Mesenchymal stem cell (in vitro differentiated cells and primary cell): Measurements from ENCODE around the gene POLK.

Experiments used
- DNase-seq: peaks from one replicate; pipeline ENCODE4 v3.0.0-alpha.2; 2013
- H2AFZ ChIP-seq: one replicate; pipeline ENCODE4 v1.6.1; 2013; ENCODE audit warnings: low read depth, mild to moderate bottlenecking, control low read depth, inconsistent platforms, low read length, moderate library complexity
- H2AK5ac ChIP-seq: 2 replicates; pipeline ENCODE4 v1.6.1; 2013; ENCODE audit warnings: low read length, moderate library complexity, mild to moderate bottlenecking, inconsistent platforms; ENCODE audit not compliant: severe bottlenecking
- H2BK120ac ChIP-seq: one replicate; pipeline ENCODE4 v1.6.1; 2013; ENCODE audit warnings: low read depth, mild to moderate bottlenecking, inconsistent platforms, low read length, moderate library complexity
- H2BK12ac ChIP-seq, 2 experiments: one replicate each; pipeline ENCODE4 v1.6.1; 2013; ENCODE audit warnings: inconsistent platforms in 2 of 2, low read length in 2 of 2, mild to moderate bottlenecking in 2 of 2, moderate library complexity in 2 of 2, control low read depth in 1 of 2
- H2BK15ac ChIP-seq: one replicate; pipeline ENCODE4 v1.6.1; 2013; ENCODE audit warnings: mild to moderate bottlenecking, low read depth, inconsistent platforms; ENCODE audit not compliant: poor library complexity, severe bottlenecking
- H2BK5ac ChIP-seq: 2 replicates; pipeline ENCODE4 v1.6.1; 2013; ENCODE audit warnings: low read depth, mild to moderate bottlenecking, low read length, control low read depth, inconsistent platforms; ENCODE audit not compliant: poor library complexity, severe bottlenecking
- H3K14ac ChIP-seq, 2 experiments: one replicate each; pipeline ENCODE4 v1.6.1; 2013; ENCODE audit warnings: inconsistent platforms in 2 of 2, low read length in 2 of 2, control low read depth in 1 of 2, mild to moderate bottlenecking in 1 of 2, moderate library complexity in 1 of 2
- H3K18ac ChIP-seq, 2 experiments: one replicate each; pipeline ENCODE4 v1.6.1; 2013; ENCODE audit warnings: inconsistent platforms in 2 of 2, low read length in 2 of 2, control low read depth in 1 of 2, low read depth in 1 of 2, mild to moderate bottlenecking in 1 of 2
- H3K23ac ChIP-seq, 2 experiments: one replicate each; pipeline ENCODE4 v1.6.1; 2013; ENCODE audit warnings: inconsistent platforms in 2 of 2, low read length in 2 of 2, mild to moderate bottlenecking in 2 of 2, moderate library complexity in 2 of 2, control low read depth in 1 of 2
- H3K27ac ChIP-seq: 2 replicates; pipeline ENCODE4 v1.5.1; 2013; ENCODE audit warnings: mild to moderate bottlenecking, moderate library complexity, low read length, control low read depth, inconsistent platforms; ENCODE audit not compliant: poor library complexity, severe bottlenecking
- H3K27me3 ChIP-seq, 2 experiments: 2 replicates each; pipeline versions ENCODE4 v1.6.1 to v1.7.0; 2013; ENCODE audit warnings: low read length in 2 of 2, mild to moderate bottlenecking in 2 of 2, moderate library complexity in 2 of 2, control low read depth in 1 of 2, inconsistent platforms in 1 of 2; ENCODE audit not compliant: control insufficient read depth in 1 of 2, insufficient read depth in 1 of 2
- H3K36me3 ChIP-seq, 2 experiments: 2 replicates each; pipeline versions ENCODE4 v1.6.1 to v1.7.0; 2013; ENCODE audit warnings: low read length in 2 of 2, control low read depth in 1 of 2, inconsistent platforms in 1 of 2, low read depth in 1 of 2, mild to moderate bottlenecking in 1 of 2; ENCODE audit not compliant: insufficient read depth in 2 of 2, control insufficient read depth in 1 of 2
- H3K4ac ChIP-seq, 2 experiments: one replicate each; pipeline ENCODE4 v1.6.1; 2013; ENCODE audit warnings: inconsistent platforms in 2 of 2, low read length in 2 of 2, mild to moderate bottlenecking in 2 of 2, moderate library complexity in 2 of 2, control low read depth in 1 of 2, low read depth in 1 of 2
- H3K4me1 ChIP-seq: 2 replicates; pipeline ENCODE4 v1.6.1; 2013; ENCODE audit warnings: low read depth, low read length, control low read depth; ENCODE audit not compliant: control insufficient read depth, insufficient read depth
- H3K4me2 ChIP-seq: 2 replicates; pipeline ENCODE4 v1.6.1; 2013; ENCODE audit warnings: low read length, mild to moderate bottlenecking, inconsistent platforms; ENCODE audit not compliant: poor library complexity, severe bottlenecking
- H3K4me3 ChIP-seq, 2 experiments: 2 replicates each; pipeline versions ENCODE4 v1.5.1 to v1.7.0; 2013; ENCODE audit warnings: low read length in 2 of 2, mild to moderate bottlenecking in 2 of 2, control low read depth in 1 of 2, low read depth in 1 of 2; ENCODE audit not compliant: insufficient read depth in 1 of 2
- H3K79me1 ChIP-seq: replicated peaks from 2 replicates; pipeline ENCODE4 v1.6.1; 2013; ENCODE audit warnings: mild to moderate bottlenecking, control low read depth, low read length, inconsistent platforms; ENCODE audit not compliant: poor library complexity, severe bottlenecking
- H3K9ac ChIP-seq: 2 replicates; pipeline ENCODE4 v1.7.0; 2013; ENCODE audit warnings: mild to moderate bottlenecking, low read length, moderate library complexity
- H3K9me3 ChIP-seq: 2 replicates; pipeline ENCODE4 v1.7.0; 2013; ENCODE audit warnings: mild to moderate bottlenecking, low read length; ENCODE audit not compliant: control insufficient read depth
- H4K8ac ChIP-seq: one replicate; pipeline ENCODE4 v1.6.1; 2013; ENCODE audit warnings: inconsistent platforms, mild to moderate bottlenecking, low read length, moderate library complexity
- H4K91ac ChIP-seq: one replicate; pipeline ENCODE4 v1.6.1; 2013; ENCODE audit warnings: mild to moderate bottlenecking, low read length, inconsistent platforms
- WGBS: methylation state at CpG from one replicate; pipeline ENCODE4 v1.1.7; 2013; ENCODE audit warnings: mixed read lengths; 5-methylcytosine and 5-hydroxymethylcytosine counted together

Gene POLK

DNA sequence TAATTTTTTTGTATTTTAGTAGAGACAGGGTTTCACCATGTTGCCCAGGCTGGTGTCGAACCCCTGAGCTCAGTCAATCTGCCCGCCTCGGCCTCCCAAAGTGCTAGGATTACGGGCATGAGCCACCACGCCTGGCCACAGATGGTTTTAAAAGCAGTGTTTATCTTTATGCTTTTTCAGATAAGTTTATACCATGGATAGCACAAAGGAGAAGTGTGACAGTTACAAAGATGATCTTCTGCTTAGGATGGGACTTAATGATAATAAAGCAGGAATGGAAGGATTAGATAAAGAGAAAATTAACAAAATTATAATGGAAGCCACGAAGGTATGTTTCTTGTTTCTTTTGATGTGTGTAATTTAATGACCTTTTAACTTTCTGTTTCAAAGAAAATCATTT, 35.1 kb downstream of the POLK start:
- Histone ChIP-seq H3K9ac (no peak overlapping the region), H4K8ac (no peak overlapping the region), H2BK120ac (no peak overlapping the region), H2BK5ac (no peak overlapping the region), H3K4me3 (no peak overlapping the region), H3K27ac (no peak overlapping the region), H2AK5ac (no peak overlapping the region), H3K27me3 (no peaks in the 10 kb centered on the region), H3K4ac (no peak overlapping the region), H2BK12ac (no peak overlapping the region), H4K91ac (no peak overlapping the region), H3K18ac (no peak overlapping the region), H3K4me1 (no peaks in the 10 kb centered on the region), H3K79me1 (peaks cover 16% of the 10 kb centered on the region), H3K23ac (no peak overlapping the region), H2AFZ (no peak overlapping the region), H3K4me2 (no peak overlapping the region), H3K36me3 (peaks cover 8 to 21% of the 10 kb centered on the region in 2 experiments), H3K9me3 (no peaks in the 10 kb centered on the region), H3K14ac (no peak overlapping the region), H2BK15ac (no peak overlapping the region)
- 94% methylated on average over 6 of the region's 6 CpGs for whole genome bisulfite sequencing
- DNase-seq = no peak

DNA sequence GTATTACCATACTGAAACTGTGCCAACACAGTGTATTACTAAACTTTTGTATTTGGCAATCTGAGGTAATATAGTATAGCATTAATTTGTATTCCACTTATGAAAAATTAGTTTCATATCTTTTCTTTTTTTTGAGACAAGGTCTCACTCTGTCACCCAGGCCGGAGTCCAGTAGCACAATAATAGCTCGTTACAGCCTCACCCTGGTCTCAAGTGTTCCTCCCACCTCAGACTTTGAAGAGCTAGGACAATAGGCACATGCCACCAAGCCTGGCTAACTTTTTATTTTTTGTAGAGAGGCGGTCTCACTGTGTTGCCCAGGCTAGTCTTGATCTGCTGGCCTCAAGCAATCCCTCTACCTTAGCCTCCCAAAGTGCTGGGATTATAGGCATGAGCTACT, 36.1 kb downstream of the POLK start:
- Histone ChIP-seq H3K9me3 (no peaks in the 10 kb centered on the region), H4K91ac (no peak overlapping the region), H3K18ac (no peak overlapping the region), H3K9ac (no peak overlapping the region), H2BK12ac (no peak overlapping the region), H3K14ac (no peak overlapping the region), H3K79me1 (peaks cover 16% of the 10 kb centered on the region), H2BK5ac (no peak overlapping the region), H2BK120ac (no peak overlapping the region), H2BK15ac (no peak overlapping the region), H3K27ac (no peak overlapping the region), H2AFZ (no peak overlapping the region), H2AK5ac (no peak overlapping the region), H4K8ac (no peak overlapping the region), H3K27me3 (no peaks in the 10 kb centered on the region), H3K4me3 (no peak overlapping the region), H3K4me2 (no peak overlapping the region), H3K23ac (no peak overlapping the region), H3K4ac (no peak overlapping the region), H3K4me1 (no peaks in the 10 kb centered on the region), H3K36me3 (peaks cover 8 to 31% of the 10 kb centered on the region in 2 experiments)
- 100% methylated on average over 3 of the region's 3 CpGs for WGBS
- no peak for DNase-seq

DNA sequence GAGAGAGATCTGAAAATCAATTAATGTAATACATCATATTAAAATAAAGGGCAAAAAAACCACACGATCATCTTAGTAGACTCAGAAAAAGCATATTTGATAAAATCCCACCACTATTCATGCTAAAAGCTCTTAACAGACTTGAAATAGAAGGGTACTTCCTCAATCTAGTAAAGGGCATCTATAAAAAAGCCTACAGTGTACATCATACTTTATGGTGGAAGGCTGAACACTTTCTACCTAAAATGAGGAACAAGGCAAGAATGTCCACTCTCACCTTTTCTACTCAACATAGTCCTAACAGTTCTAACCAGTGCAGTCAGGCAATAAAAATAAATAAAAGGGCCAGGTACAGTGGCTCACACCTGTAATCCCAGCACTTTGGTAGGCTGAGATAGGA, 38.9 kb downstream of the POLK start:
- no peak overlapping the region for H2AFZ ChIP-seq
- no peak overlapping the region for H2BK5ac ChIP-seq
- peaks cover 7% of the 10 kb centered on the region for H3K79me1 ChIP-seq
- DNase-seq = no peak
- no peaks in the 10 kb centered on the region for H3K4me1 ChIP-seq
- H3K18ac ChIP-seq = no peak overlapping the region
- H4K8ac ChIP-seq = no peak overlapping the region
- no peak overlapping the region for H3K23ac ChIP-seq
- H3K4me2 ChIP-seq = no peak overlapping the region
- no peak overlapping the region for H2BK120ac ChIP-seq
- WGBS = no CpG with 5 or more reads among the region's 1 CpG
- no peak overlapping the region for H3K14ac ChIP-seq
- no peak overlapping the region for H2BK15ac ChIP-seq
- H3K9ac ChIP-seq = no peak overlapping the region
- no peak overlapping the region for H4K91ac ChIP-seq
- no peaks in the 10 kb centered on the region for H3K27me3 ChIP-seq
- H2BK12ac ChIP-seq = no peak overlapping the region
- no peak overlapping the region for H3K4ac ChIP-seq
- no peak overlapping the region for H2AK5ac ChIP-seq
- H3K9me3 ChIP-seq = no peaks in the 10 kb centered on the region
- no peak overlapping the region for H3K27ac ChIP-seq
- peaks cover 0 to 43% of the 10 kb centered on the region in 2 experiments for H3K36me3 ChIP-seq
- H3K4me3 ChIP-seq = no peak overlapping the region

DNA sequence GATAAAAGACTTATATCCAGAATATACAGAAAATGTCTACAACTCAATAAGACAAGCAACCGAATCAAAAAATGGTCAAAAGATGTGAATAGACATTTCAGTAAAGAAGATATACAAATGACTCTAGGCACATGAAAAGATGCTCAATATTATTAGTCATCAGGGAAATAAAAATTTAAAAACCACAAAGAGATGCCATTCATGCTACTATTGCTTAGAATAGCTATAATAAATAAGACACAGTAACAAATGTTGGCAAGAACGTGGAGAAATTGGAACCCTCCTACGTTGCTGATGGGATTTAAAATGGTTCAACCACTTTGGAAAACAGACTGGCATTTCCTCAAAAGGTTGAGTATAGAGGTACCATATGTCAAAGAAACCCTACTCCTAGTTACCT, 39.8 kb downstream of the POLK start:
- no peaks in the 10 kb centered on the region for H3K27me3 ChIP-seq
- no CpG with 5 or more reads among the region's 3 CpGs for WGBS

More for the DNA sequence above, 39.8 kb downstream of the POLK start:
- no peak overlapping the region for H3K9ac ChIP-seq
- no peak overlapping the region for H3K4me2 ChIP-seq
- no peak overlapping the region for H2AK5ac ChIP-seq
- H3K79me1 ChIP-seq = peaks cover 4% of the 10 kb centered on the region
- H3K4me1 ChIP-seq = no peaks in the 10 kb centered on the region
- no peaks in the 10 kb centered on the region for H3K9me3 ChIP-seq
- H4K8ac ChIP-seq = no peak overlapping the region
- no peak overlapping the region for H3K23ac ChIP-seq
- H3K14ac ChIP-seq = no peak overlapping the region
- no peak overlapping the region for H4K91ac ChIP-seq
- no peak overlapping the region for H3K4ac ChIP-seq
- H3K36me3 ChIP-seq = peaks cover 0 to 52% of the 10 kb centered on the region in 2 experiments
- H2BK5ac ChIP-seq = no peak overlapping the region
- H3K4me3 ChIP-seq = no peak overlapping the region
- H3K18ac ChIP-seq = no peak overlapping the region
- H3K27ac ChIP-seq = no peak overlapping the region
- no peak overlapping the region for H2BK120ac ChIP-seq
- H2BK12ac ChIP-seq = no peak overlapping the region
- H2AFZ ChIP-seq = no peak overlapping the region
- no peak for DNase-seq
- no peak overlapping the region for H2BK15ac ChIP-seq
